ENCODE results near the gene GPR17. TPM values are rescaled to one million over a fixed set of nuclear protein-coding genes. Genes with fewer than 3 reads are reported as not detected.
A peak's percentile ranks its signal among the peaks of the same experiment; 100 is the strongest.

The GPR17 gene
- polyA plus RNA-seq, 3 donors: 0.98 to 2.0 (median 1.4) TPM

DNA sequence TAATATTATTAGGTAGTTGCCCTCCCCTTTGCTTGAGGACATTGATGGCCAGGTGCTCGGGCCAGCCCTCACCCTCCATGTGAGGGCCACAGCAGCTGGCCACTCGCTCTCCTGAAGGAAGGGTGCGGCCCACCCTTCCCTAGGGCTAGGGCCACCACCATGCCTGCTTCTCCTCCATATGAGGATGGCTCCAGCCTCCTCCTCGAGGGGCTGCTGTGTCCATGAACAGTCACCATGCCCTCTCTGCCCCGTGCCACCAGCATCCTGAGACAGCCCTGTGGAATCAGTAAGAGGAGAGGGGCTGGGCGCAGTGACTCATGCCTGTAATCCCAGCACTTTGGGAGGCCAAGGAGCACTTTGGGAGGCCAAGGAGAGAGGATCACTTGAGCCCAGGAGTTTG, 2.4 kb downstream of the GPR17 start:
- no peak for DNase-seq (ENCODE audit: extremely low read depth in 1 of 11, low read depth in 9 of 11, low spot score in 4 of 11)

DNA sequence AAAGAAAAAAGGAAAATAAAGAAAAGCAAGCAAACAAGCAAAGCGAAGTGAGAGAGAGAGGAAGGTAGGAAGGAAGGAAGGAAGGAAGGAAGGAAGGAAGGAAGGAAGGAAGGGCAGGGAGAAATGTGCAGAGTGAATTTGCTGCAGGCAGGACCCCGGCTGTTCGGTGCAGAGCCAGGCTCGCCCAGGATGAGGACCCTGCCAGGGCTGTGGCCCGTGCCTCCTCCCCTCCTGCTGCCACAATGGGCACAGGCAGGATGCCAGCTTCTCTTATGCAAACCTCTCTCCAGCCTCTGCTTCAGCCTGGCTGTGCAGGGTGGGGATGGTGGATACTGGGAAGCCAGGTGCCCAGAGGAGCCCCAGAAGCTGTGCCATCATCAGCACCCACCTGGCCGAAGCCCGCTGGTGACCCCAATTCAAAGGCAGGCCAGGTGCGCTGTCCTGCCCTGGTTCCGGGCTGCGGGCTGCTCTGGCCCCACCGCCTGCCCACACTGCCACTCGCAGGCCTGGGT, 3.2 kb downstream of the GPR17 start:
- DNase-seq (ENCODE audit: extremely low read depth in 1 of 11, low read depth in 9 of 11, low spot score in 4 of 11): no peak

DNA sequence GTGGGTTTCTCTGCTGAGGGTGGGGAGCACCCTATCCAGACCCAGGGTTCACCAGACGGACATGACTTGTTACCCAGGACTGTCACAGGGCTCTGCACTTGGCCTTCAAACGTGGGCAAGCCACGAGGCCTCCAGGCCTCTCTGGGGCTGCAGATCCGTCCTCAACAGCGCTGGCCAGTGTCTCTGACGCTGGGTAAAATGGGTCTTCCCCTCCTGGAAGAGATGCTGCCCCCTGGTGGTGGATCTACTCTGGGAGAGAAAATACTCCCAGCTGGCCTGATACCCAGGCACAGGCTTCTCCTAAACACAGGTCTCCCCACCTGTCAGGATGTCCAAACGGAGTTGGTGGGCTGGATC, 3.7 kb downstream of the GPR17 start:
- peak in 8 of 11 donors; percentile 48 to 75 (median 64) for DNase-seq (ENCODE audit: extremely low read depth in 1 of 11, low read depth in 9 of 11, low spot score in 4 of 11)

DNA sequence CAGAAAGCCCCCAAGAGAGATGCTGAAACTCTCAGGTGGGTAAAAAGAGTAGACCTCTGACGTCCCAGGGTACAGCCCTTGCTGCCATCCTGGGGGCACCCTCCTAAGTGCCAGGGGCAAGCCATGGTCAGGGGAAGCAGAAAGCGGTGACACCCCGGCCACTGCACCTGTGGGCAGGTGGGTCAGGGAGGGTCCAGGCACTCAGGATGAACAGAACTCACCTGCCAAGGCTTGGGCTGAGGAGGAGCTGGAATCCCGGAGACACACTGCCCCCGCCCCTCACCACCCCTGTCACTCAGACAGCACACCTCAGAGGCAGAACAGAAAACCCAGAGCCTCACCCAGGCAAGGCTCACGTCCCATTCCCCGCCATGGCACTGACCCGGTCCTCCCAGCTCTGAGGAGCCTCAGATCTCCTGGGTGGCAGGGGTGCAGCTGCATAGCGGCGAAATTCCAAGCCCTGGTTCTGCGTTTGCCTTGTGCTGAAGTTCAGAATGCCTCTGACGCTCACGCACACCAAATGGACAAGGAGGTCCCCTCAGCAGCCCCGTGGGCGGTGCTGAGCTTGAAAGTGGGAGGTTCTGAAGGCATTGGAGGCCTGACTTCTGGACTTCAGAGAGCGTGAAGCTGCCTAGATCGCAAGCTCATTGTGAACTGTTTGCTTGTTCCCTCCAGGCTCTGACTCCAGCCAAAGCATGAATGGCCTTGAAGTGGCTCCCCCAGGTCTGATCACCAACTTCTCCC, 4.3 kb downstream of the GPR17 start:
- DNase-seq (ENCODE audit: extremely low read depth in 1 of 11, low read depth in 9 of 11, low spot score in 4 of 11): no peak

DNA sequence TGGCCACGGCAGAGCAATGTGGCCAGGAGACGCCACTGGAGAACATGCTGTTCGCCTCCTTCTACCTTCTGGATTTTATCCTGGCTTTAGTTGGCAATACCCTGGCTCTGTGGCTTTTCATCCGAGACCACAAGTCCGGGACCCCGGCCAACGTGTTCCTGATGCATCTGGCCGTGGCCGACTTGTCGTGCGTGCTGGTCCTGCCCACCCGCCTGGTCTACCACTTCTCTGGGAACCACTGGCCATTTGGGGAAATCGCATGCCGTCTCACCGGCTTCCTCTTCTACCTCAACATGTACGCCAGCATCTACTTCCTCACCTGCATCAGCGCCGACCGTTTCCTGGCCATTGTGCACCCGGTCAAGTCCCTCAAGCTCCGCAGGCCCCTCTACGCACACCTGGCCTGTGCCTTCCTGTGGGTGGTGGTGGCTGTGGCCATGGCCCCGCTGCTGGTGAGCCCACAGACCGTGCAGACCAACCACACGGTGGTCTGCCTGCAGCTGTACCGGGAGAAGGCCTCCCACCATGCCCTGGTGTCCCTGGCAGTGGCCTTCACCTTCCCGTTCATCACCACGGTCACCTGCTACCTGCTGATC, 4.9 kb downstream of the GPR17 start:
- no peak for DNase-seq (ENCODE audit: extremely low read depth in 1 of 11, low read depth in 9 of 11, low spot score in 4 of 11)

- DNase-seq (ENCODE audit: extremely low read depth in 1 of 11, low read depth in 9 of 11, low spot score in 4 of 11): no peak
These were observed 5.4 kb downstream of the GPR17 start for GRCh38 chr2:127651381-127651809.

- DNase-seq (ENCODE audit: extremely low read depth in 1 of 11, low read depth in 9 of 11, low spot score in 4 of 11): no peak
These were observed 6.1 kb downstream of the GPR17 start for GRCh38 chr2:127651971-127652550.

DNA sequence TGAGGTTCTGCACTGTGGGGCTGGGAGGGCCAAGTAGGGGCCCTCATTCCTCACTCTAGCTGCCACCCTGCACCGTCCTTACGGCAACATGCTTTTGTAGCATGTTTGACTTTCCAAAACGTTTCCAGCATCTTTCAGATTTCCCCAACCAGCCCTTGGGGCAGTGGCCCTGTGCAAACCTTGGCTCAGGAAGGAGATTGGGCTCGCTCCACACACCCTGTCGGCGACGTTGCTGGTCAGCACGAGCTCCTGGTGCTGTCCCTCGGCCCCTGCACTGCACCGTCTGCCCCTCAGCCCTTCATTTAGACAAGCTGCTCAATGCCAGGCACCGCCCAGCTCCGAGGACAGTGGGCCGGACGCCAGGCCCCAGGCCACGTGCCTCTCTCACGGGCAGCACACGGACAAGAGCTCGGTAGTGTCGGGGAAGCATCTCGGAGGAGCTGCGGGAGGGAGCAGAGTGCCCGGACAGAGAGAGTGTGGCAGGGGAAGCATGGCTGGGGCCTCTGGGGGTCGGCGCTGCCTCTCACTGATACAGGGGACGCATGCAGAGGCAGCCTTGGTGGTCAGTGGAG, 6.9 kb downstream of the GPR17 start:
- DNase-seq (ENCODE audit: extremely low read depth in 1 of 11, low read depth in 9 of 11, low spot score in 4 of 11): no peak

DNA sequence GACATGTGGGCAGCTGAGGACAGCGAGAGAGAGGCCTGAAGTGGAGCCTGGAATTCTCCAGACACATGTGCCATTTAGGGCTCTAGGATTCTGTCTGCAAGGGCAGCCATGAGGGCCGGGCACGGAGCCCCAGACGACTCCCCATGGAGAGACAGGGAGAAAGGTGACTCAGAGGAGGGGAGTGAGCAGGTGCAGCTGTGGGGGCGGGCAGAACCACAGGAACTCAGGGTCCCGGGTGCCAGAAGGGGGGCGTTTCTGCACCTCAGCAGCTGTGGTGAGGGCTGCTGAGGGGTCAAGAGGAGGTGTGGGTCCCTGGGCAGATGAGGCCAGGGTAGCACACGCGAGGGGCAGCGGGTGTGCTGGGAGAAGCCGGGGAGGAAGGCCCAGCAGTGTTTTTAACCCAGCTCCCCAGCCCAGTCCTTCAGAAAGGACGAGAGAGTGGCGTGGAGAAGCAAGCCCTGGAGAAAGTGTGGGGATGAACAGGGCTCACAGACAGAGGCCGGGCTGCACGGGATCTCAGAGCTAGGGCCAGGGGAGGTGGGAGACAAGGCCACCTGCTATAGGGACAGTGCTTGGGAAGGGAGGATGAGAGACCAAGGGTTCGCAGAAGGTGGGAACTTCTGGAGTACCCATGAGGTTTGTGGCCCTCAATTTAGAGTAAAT, 7.6 kb downstream of the GPR17 start:
- DNase-seq (ENCODE audit: extremely low read depth in 1 of 11, low read depth in 9 of 11, low spot score in 4 of 11): no peak

- DNase-seq (ENCODE audit: extremely low read depth in 1 of 11, low read depth in 9 of 11, low spot score in 4 of 11): no peak
These were observed 8.3 kb downstream of the GPR17 start for GRCh38 chr2:127654084-127654837.

DNA sequence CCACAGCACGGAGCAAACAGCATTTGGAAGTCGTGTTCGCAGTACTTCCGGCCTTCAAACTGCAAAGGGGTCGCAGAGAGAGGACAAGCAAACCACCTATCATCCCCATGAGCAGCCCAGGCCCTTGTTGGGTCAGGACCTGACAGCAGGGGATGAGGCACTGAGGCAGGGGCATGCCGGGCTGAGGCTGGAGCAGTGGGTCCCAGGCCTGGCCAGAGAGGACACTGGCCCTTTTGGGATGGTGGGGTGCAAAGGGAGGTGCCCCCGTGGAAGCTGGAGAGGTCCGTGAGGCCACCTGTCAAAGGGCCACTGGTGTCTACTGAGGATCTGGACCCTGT, 8.9 kb downstream of the GPR17 start:
- DNase-seq (ENCODE audit: extremely low read depth in 1 of 11, low read depth in 9 of 11, low spot score in 4 of 11): no peak

DNA sequence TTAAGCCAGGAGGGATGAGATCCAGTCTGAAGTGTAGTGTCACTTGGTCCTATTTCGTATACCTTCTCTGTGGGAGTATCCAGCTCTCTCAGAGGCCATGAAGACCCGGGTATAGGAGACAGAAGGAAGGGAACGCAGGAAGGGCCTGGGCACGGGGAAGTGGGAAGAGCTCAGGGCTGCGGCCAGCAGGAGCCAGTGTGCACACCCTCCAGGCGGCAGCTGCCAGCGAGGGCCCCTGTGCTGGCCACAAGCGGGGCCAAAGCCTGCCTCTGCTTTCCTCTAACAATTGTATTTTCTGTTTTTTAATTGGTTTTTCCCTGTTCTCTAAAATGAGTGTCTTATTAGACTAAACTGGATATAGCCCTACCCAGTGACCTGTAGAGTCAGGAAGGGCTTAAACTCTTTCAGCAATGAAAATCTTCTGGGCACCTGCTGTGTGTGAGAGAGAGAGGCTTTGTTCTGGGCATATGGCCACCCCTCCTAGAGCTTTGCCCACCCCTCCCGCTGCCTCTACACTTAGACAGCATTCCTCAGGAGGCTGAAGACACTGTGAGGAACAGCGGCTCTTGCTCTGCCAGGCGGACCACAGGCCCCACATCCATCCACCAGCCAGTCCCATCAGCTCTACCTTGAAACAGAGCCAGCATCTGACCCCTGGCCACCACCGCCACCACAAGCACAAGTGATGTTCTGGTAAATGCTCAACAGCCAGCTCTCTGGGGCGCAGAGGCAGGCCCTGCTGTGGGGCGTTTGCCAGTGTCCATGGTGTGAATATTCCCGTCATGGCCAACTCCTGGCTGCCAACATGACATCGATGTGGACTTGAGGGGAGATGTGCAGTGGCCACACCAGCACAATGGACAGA, 9.5 kb downstream of the GPR17 start:
- no peak for DNase-seq (ENCODE audit: extremely low read depth in 1 of 11, low read depth in 9 of 11, low spot score in 4 of 11)

GRCh38 chr2:127656569-127657231, 10.7 kb downstream of the GPR17 start:
- DNase-seq (ENCODE audit: extremely low read depth in 1 of 11, low read depth in 9 of 11, low spot score in 4 of 11): no peak

DNA sequence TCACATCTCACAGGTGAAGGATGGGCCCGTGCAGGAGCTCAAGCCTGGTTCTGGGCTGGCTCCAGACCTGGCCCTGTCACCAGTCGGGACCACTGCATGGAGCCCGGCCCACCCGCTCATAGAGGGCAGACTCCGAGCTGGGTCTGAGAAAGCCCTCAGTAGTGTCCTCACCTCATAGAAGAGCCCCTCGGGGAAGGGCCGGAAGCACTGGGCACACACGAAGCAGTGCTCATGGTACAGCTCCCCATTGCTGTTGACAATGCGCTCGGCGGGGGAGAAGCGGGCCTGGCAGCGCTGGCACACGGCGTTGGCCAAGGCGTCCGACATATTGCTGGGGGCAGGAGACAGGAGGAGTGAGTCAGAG, 11.3 kb downstream of the GPR17 start:
- no peak for DNase-seq (ENCODE audit: extremely low read depth in 1 of 11, low read depth in 9 of 11, low spot score in 4 of 11)

- no peak for DNase-seq (ENCODE audit: extremely low read depth in 1 of 11, low read depth in 9 of 11, low spot score in 4 of 11)
These were observed 12.2 kb downstream of the GPR17 start for GRCh38 chr2:127658146-127658545.

- no peak for DNase-seq (ENCODE audit: extremely low read depth in 1 of 11, low read depth in 9 of 11, low spot score in 4 of 11)
These were observed 12.9 kb downstream of the GPR17 start for GRCh38 chr2:127658641-127659407.

All from renal cortex interstitium (tissue), 11 donors.